GM19324 (cell line): ENCODE measurements around the gene MED7.
A peak's percentile ranks its signal among the peaks of the same experiment; 100 is the strongest.

Experiments used
- ATAC-seq: cut with Tn5 transposase; IDR thresholded peaks from one replicate; pipeline ENCODE4 v1.9.1; 2021; ENCODE audit warnings: mild to moderate bottlenecking, moderate library complexity; ENCODE audit not compliant: unreplicated experiment, low FRiP score

The MED7 gene

DNA sequence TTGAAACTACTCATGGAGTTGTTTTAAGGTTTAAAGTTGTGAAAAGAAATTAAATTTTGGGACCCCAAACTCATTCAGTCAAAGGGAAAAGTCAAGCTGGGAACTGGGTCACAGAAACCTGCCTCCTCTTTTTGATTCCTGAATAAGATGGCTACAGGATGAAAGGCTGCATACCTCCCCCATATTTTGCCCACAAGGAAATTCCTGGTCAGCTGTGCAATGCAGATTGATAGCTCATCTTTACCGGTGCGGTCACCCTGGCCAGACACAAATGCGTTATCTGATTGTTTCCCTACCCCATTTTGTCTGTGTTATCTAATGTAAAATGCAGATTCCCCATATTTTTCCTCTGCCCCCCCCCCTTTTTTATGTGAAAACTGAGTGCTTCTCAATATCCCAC, 35.2 kb downstream of the MED7 start:
- ATAC-seq, result no peak

DNA sequence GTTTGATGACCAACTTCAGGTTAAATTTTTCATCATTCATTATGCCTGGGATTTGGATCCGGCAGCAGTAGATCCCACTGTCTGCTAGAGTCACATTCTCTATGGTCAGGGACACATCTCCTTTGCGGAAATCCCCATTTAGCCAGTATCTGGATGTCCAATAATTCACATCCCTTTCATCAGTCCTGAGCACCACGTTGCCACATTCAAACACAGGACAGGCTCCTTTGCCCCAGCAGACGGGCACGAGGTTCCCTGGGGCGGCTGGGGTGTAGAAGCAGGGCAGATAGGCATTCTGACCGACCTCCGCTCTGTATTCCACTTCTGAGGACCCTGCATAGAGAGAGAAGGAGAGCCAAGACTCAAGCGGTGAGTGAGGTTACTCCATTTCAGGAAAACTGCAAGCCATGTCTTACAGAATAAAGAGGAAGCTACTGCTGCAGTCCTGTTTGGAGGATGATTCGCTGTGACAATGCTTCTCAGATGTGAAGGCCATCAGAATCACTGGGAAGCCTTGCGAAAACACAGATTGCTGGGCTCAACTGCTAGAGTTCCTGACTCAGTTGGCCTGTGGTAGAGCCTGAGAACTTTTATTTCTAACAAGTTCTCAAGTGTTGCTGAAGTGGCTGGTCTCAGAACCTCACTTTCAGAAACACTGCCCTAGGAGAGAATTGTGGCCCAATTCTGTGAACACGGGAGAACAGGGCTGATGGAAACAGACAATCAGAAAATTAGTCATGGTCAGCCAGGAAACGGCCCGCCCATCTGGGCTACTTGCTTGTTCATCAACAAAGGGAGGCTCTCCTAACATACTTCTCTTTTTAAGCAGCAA, 35.8 kb downstream of the MED7 start:
- ATAC-seq, result no peak

DNA sequence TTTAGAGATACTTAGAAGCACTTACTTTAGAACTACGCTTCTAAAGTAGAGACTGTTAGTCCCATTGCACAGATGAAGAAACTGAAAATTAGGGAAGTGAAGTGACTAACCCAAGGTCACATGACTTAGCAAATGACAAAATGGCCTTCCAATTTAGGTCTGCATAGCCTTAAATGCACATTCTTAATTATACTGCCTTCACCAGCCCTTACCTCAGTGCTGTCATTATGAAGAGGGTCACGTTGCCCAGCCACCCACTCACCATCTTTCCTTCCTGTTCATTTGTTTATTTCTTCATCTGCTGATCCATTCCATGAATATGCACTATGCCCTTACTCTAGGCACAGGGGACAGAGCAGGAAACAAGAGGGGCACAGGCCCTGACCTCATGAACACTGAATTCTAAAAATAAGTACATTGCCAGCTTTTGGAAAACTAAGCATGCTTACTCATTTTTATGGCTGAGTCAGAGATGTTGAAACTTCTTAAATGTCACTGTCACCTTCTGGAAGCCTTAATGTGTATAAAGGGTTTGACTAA, 42.5 kb downstream of the MED7 start:
- ATAC-seq, result no peak

DNA sequence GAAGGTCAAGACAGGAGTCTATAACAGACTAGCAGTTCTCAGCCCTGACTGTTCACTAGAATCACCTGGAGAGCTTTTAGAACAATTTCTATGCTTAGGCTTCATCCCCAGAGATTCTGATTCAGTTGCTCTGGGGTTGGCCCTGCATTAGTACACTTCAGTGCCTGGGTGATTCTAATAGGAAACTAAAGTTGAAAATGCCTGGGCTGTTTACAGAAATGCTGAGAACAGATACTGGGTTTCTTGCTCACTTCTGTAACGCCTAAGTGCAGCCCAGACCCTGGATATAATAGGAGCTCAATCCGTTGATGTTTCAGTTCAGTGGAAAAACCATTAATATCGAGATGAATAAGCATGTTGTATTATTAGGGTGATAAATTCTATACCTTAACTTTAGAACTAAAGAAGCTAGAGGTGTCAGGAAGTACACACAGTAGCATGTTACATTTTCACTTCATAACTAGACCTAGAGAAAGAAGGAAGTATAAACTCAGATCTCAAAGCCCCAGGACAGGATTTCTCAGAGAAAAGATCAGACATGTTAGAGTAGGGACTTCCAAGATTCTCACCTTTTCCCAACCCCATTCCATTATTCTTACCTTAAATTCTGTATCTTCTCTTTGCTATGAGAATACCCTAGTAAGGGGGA, 54.2 kb downstream of the MED7 start:
- peak; percentile 81 for ATAC-seq
